Neural cell (in vitro differentiated cells): Measurements from ENCODE around the gene MS4A15. TPM values are rescaled to one million over a fixed set of nuclear protein-coding genes. Genes with fewer than 3 reads are reported as not detected.

Experiments
- H2AFZ ChIP-seq: fragments of 200-600, 300-800 bp; sonication (generic), shearing (Covaris generic); 2 replicates; pipeline ENCODE4 v1.6.0; 2014; ENCODE audit warnings: low read depth, mild to moderate bottlenecking, antibody characterized with exemption, low read length, moderate library complexity
- H3F3A ChIP-seq: fragments of 200-600 bp; shearing (Covaris generic); 2 replicates; pipeline ENCODE4 v1.6.1; 2016; ENCODE audit warnings: mild to moderate bottlenecking, moderate library complexity, mixed read lengths, antibody characterized with exemption, low read length; ENCODE audit not compliant: insufficient read depth, poor library complexity, severe bottlenecking
- H3K27ac ChIP-seq: fragments of 200-600, 300-800 bp; sonication (generic), shearing (Covaris generic); 2 replicates; pipeline ENCODE4 v1.5.1; 2014; ENCODE audit warnings: mild to moderate bottlenecking, low read length, moderate library complexity
- H3K27me3 ChIP-seq: fragments of 300-800, 200-600 bp; sonication (generic), shearing (Covaris generic); 2 replicates; pipeline ENCODE4 v1.6.0; 2014; ENCODE audit warnings: mild to moderate bottlenecking, low read depth, low read length, moderate library complexity; ENCODE audit not compliant: insufficient read depth
- H3K36me3 ChIP-seq: fragments of 300-800, 200-600 bp; sonication (generic), shearing (Covaris generic); 2 replicates; pipeline ENCODE4 v1.5.1; 2014; ENCODE audit warnings: mild to moderate bottlenecking, antibody characterized with exemption, low read length, moderate library complexity; ENCODE audit not compliant: insufficient read depth
- H3K4me2 ChIP-seq: fragments of 300-800, 200-600 bp; sonication (generic), shearing (Covaris generic); 2 replicates; pipeline ENCODE4 v1.6.0; 2014; ENCODE audit warnings: mild to moderate bottlenecking, low read length
- H3K4me3 ChIP-seq: fragments of 300-800, 200-600 bp; sonication (generic), shearing (Covaris generic); 2 replicates; pipeline ENCODE4 v1.5.1; 2014; ENCODE audit warnings: mild to moderate bottlenecking, low read length, moderate library complexity
- H3K79me2 ChIP-seq: fragments of 200-600 bp; shearing (Covaris generic); replicated peaks from 2 replicates; pipeline ENCODE4 v1.6.0; 2014; ENCODE audit warnings: mild to moderate bottlenecking, low read length, moderate library complexity; ENCODE audit not compliant: insufficient read depth
- H3K9ac ChIP-seq: fragments of 300-800, 200-600 bp; sonication (generic), shearing (Covaris generic); 2 replicates; pipeline ENCODE4 v1.6.1; 2016; ENCODE audit warnings: mild to moderate bottlenecking, low read length, mixed read lengths
- H3K9me2 ChIP-seq: fragments of 200-600 bp; shearing (Covaris generic); 2 replicates; pipeline ENCODE4 v1.6.1; 2016; ENCODE audit warnings: mild to moderate bottlenecking, low read length, mixed read lengths; ENCODE audit not compliant: insufficient read depth
- H3K9me3 ChIP-seq: fragments of 200-600, 300-800 bp; sonication (generic), shearing (Covaris generic); 2 replicates; pipeline ENCODE4 v1.6.1; 2016; ENCODE audit warnings: mild to moderate bottlenecking, mixed run types, low read length, moderate library complexity, mixed read lengths
- H4K20me1 ChIP-seq: fragments of 200-600 bp; shearing (Covaris generic); 2 replicates; pipeline ENCODE4 v1.6.1; 2016; ENCODE audit warnings: mild to moderate bottlenecking, mixed run types; ENCODE audit not compliant: insufficient read depth
- EP300 ChIP-seq: fragments of 450-650 bp; conservative IDR thresholded peaks from 2 replicates; pipeline ENCODE4 v1.6.1; 2014; ENCODE audit warnings: antibody characterized with exemption, mild to moderate bottlenecking, moderate library complexity; ENCODE audit not compliant: poor library complexity, severe bottlenecking
- EZH2 ChIP-seq: fragments of 200-600, 300-800 bp; shearing (Covaris generic), sonication (generic); IDR thresholded peaks from 2 replicates; pipeline ENCODE4 v1.6.1; 2014; ENCODE audit warnings: antibody characterized with exemption, low read length, borderline replicate concordance, mild to moderate bottlenecking; ENCODE audit not compliant: insufficient read depth, poor library complexity, severe bottlenecking
- MXI1 ChIP-seq: fragments of 450-650 bp; conservative IDR thresholded peaks from 2 replicates; pipeline ENCODE4 v1.6.1; 2014; ENCODE audit warnings: antibody characterized with exemption, mild to moderate bottlenecking; ENCODE audit not compliant: poor library complexity, severe bottlenecking
- POLR2AphosphoS5 ChIP-seq: IDR thresholded peaks from 2 replicates; pipeline ENCODE4 v1.6.1; 2012
- RAD21 ChIP-seq: fragments of 450-650 bp; conservative IDR thresholded peaks from 2 replicates; pipeline ENCODE4 v1.6.1; 2014; ENCODE audit warnings: antibody characterized with exemption, mild to moderate bottlenecking, moderate library complexity
- REST ChIP-seq: IDR thresholded peaks from 2 replicates; pipeline ENCODE4 v1.6.1; 2012; ENCODE audit warnings: borderline replicate concordance
- SMC3 ChIP-seq: fragments of 450-650 bp; conservative IDR thresholded peaks from 2 replicates; pipeline ENCODE4 v1.6.1; 2014; ENCODE audit warnings: antibody characterized with exemption, mild to moderate bottlenecking, moderate library complexity; ENCODE audit not compliant: poor library complexity
- TAF1 ChIP-seq: IDR thresholded peaks from 2 replicates; pipeline ENCODE4 v1.6.1; 2012; ENCODE audit warnings: low read depth
- polyA plus RNA-seq: library from polyadenylated mRNA; depleted of rRNA; stranded (reverse); fragments of >200 nt; gene quantifications from 2 replicates; pipeline ENCODE4 v1.2.3, GENCODE V29; 2014
- TF ChIP-seq, protein P1 (sequence below): fragments of 450-650 bp; IDR thresholded peaks from 2 replicates; pipeline ENCODE4 v1.5.1; 2014; ENCODE audit warnings: antibody characterized with exemption, mild to moderate bottlenecking, moderate library complexity; ENCODE audit not compliant: poor library complexity, severe bottlenecking

Gene MS4A15
- polyA plus RNA-seq, 1 donor from 2014 or later, result not detected

DNA sequence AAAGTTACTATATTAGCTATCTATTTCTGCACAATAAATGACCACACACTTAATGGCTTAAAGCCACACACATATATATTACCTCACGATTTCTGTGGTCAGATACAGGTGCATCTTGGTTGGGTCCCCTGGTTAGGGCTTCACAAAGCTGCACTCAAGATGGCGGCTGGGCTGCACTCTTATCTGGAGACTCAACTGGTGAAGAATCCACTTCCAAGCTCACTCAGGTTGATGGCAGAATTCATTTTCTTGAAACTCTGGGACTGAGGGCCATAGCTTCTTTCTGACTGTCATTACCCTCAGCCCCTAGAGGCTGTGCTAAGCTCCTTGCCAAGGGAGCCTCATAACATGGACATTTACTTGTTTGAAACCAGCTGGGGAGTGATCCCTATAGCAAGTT lies 23.4 kb downstream of the MS4A15 start:
- H3K36me3 ChIP-seq, result no peaks in the 10 kb centered on the region

GRCh38 chr11:60780774-60781173 lies 24.1 kb downstream of the MS4A15 start:
- Histone ChIP-seq H3K79me2 (no peaks in the 10 kb centered on the region), H3K9ac (peak overlapping the region; percentile 46), H3K9me2 (no peaks in the 10 kb centered on the region), H2AFZ (no peak overlapping the region), H3K36me3 (no peaks in the 10 kb centered on the region), H3K4me3 (peak overlapping the region; percentile 22), H3F3A (no peaks in the 10 kb centered on the region), H3K27ac (peak overlapping the region; percentile 83), H3K4me2 (peak overlapping the region; percentile 0), H3K9me3 (no peaks in the 10 kb centered on the region), H4K20me1 (no peaks in the 10 kb centered on the region), H3K27me3 (no peaks in the 10 kb centered on the region)
- TF ChIP-seq TAF1, result no peak
- TF ChIP-seq POLR2AphosphoS5, result peak; percentile 40

More for the DNA sequence above, 23.4 kb downstream of the MS4A15 start:
- no peak overlapping the region for H2AFZ ChIP-seq
- no peak overlapping the region for H3K4me2 ChIP-seq
- peak overlapping the region; percentile 25 for H3K9ac ChIP-seq
- H3K9me2 ChIP-seq, result no peaks in the 10 kb centered on the region
- H3K9me3 ChIP-seq, result no peaks in the 10 kb centered on the region
- peak overlapping the region; percentile 83 for H3K27ac ChIP-seq
- H3K4me3 ChIP-seq, result no peak overlapping the region
- no peaks in the 10 kb centered on the region for H3K79me2 ChIP-seq
- H3K27me3 ChIP-seq, result no peaks in the 10 kb centered on the region
- no peak for TF ChIP-seq TAF1
- H4K20me1 ChIP-seq, result no peaks in the 10 kb centered on the region
- H3F3A ChIP-seq, result no peaks in the 10 kb centered on the region

DNA sequence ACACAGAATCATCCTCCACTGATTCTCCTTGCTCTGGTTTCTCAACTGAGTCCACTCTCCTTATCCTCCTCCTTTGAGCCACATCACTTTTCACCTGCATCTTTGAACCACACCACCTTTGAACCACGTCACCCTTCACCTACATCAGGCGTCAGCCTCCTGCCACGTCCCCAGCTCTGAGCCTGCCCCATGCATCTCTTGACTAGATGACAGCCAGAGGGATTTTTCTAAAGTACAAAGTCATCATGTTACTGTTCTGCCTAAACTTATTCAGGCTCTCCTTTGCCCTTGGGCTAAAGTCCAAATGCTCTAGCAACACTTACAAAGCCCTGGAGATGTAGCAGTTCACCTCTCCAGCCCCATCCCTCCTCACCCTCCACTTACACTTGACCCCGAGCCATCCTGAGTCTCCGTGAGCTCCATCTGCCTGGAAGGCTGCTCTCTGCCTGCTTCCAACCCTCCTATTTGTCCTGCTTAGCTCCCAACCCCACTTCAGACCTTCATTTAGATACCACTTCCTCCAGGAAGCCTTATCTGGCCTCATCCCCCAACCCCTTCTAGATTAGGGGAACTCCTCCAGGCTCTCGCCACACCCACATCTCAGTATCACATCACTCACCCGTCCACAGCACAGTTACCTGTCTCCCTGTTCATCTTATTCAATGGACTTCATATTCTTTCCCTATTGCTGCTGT lies 24.8 kb downstream of the MS4A15 start:
- no peaks in the 10 kb centered on the region for H3K79me2 ChIP-seq

More for the DNA sequence above, 24.8 kb downstream of the MS4A15 start:
- Histone ChIP-seq H3K4me3 (peak overlapping the region; percentile 22), H3F3A (no peaks in the 10 kb centered on the region), H2AFZ (no peak overlapping the region), H3K36me3 (no peaks in the 10 kb centered on the region), H3K27ac (peak overlapping the region; percentile 83), H3K9me3 (no peaks in the 10 kb centered on the region), H4K20me1 (no peaks in the 10 kb centered on the region), H3K9me2 (no peaks in the 10 kb centered on the region), H3K27me3 (no peaks in the 10 kb centered on the region), H3K9ac (peak overlapping the region; percentile 46), H3K4me2 (no peak overlapping the region)
- TF ChIP-seq REST, result no peak
- TF ChIP-seq EZH2, result no peak
- TF ChIP-seq SMC3, result no peak
- no peak for TF ChIP-seq MXI1
- TF ChIP-seq, protein P1, sequence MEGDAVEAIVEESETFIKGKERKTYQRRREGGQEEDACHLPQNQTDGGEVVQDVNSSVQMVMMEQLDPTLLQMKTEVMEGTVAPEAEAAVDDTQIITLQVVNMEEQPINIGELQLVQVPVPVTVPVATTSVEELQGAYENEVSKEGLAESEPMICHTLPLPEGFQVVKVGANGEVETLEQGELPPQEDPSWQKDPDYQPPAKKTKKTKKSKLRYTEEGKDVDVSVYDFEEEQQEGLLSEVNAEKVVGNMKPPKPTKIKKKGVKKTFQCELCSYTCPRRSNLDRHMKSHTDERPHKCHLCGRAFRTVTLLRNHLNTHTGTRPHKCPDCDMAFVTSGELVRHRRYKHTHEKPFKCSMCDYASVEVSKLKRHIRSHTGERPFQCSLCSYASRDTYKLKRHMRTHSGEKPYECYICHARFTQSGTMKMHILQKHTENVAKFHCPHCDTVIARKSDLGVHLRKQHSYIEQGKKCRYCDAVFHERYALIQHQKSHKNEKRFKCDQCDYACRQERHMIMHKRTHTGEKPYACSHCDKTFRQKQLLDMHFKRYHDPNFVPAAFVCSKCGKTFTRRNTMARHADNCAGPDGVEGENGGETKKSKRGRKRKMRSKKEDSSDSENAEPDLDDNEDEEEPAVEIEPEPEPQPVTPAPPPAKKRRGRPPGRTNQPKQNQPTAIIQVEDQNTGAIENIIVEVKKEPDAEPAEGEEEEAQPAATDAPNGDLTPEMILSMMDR, result no peak
- no peak for TF ChIP-seq TAF1
- no peak for TF ChIP-seq POLR2AphosphoS5
- no peak for TF ChIP-seq RAD21
- no peak for TF ChIP-seq EP300
